RPMI7951 (cell line): ENCODE data around the gene ENDOV. TPM values are rescaled to one million over a fixed set of nuclear protein-coding genes. Genes with fewer than 3 reads are reported as not detected.

Experiments used
- DNase-seq: peaks from one replicate; pipeline ENCODE4 v3.0.0-alpha.2; 2012; ENCODE audit warnings: low read depth
- total RNA-seq: library from RNA; depleted of rRNA; stranded (reverse); fragments of >200 nt; shearing (Covaris generic); gene quantifications from 2 replicates; pipeline ENCODE4 v1.2.3, GENCODE V29; 2014

The ENDOV gene
- total RNA-seq, 1 experiment from 2014 or later: 10.5 TPM

GRCh38 chr17:80449930-80450576, 35.1 kb downstream of the ENDOV start:
- no peak for DNase-seq

DNA sequence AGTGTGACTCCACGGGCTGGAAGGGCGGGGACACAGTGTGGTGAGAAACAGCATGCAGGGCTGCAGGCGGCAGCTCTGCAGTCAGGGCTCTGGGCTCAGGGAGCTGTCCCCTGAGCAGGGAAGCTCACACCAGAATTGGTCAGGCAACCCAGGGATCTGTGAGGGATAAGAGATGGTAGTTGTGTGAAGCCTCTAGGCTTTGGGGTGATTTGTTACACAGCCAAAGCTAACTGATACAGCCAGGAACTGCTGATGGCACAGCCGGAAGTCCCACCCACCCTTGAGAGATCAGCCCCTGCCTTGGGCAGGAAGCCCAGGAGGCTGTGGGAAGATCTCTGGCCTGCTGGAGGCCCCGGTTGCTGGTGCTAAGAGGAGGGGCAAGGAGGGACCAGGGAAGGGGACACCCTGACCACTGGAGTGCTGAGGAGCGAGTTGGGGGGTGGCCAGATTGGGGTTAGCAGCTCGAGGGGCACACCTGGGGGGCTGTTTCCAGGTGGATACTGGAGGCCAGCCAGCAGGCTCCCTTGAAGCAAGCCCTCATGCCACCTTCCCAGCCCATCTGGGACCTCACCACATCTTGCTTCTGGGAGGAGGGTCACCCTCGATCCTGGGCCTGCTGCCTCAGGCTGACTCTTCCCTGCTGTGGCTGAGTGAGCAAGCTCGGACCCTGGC, 36.3 kb downstream of the ENDOV start:
- no peak for DNase-seq

GRCh38 chr17:80452173-80452915, 37.4 kb downstream of the ENDOV start:
- no peak for DNase-seq

GRCh38 chr17:80453126-80453997, 38.4 kb downstream of the ENDOV start:
- DNase-seq: no peak

DNA sequence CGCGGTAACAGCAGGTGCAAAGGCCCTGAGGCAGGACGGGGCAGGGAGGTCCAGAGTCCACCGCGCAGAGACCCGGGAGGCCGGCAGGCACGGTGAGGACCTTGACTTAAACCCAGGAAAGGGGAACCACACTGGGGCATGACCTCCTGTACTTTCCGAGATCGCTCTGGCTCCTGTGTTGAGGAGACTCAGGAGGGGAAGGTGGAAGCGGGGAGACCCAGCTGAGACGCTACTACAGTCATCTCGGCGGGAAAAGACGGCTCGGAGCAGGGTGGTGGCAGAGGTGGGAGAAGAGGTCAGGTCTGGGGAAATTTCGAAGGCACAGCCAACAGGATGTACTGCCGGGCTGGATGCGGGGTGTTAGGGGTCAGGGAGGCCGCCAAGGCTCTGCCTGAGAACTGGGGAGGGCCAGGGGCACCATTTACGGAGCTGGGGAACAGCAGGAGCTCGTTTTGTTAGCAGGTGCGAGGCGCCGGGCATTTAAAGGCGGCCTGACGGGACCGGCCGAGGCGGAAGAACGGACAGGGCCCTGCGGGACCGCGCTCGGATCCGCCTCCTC, 39.1 kb downstream of the ENDOV start:
- no peak for DNase-seq

GRCh38 chr17:80454557-80455335, 39.8 kb downstream of the ENDOV start:
- peak; percentile 94 for DNase-seq

DNA sequence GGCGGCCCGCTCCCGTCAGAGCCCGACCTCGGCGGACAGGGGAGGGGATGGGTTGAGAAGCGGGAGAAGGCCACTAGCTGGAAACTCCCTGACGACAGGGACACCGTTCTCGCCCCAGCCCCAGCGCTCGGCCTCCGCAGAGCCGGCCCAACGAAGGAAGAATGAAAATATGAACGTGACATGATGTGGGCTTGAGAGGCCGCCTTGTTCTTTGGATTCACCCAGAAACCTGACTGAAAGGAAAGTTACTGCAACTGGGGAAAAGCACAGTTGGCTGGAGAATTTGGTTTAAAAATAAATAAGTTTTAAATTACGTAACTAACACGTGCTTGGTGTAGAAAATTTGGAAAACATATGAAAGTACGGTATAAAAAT, 40.4 kb downstream of the ENDOV start:
- DNase-seq: peak; percentile 61

- DNase-seq: no peak
These were observed 40.8 kb downstream of the ENDOV start for GRCh38 chr17:80455784-80456183.

GRCh38 chr17:80456465-80457235, 41.7 kb downstream of the ENDOV start:
- DNase-seq: no peak

DNA sequence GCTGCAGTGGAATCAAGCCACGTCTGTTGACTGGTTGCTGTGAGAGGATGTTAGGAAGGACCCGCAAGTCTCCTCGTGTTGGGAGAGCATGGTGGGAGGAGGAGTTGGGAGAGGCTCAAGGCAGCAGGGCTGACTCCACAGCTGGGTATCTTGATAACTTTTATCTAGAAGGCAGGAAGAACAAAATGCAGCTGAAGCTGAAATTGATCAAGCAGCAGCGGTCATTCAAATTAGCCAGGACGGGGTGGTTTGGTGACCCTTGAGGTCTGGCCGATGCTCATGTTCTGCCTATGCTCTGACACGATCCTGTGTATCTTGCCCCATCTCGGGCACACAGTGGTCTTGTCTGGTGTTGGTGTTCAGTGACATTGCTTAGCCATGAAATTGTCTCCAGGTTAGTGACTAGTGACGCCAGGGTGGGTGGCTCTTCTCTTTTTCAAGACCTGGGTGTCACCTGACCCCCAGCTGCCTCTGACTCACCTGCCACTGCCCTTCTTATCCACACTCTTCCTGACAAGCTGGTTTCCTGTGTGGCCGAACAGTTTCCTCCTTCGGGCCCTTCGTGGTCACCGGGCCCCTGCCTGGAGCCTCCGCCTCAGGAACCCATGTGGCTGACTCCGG, 42.4 kb downstream of the ENDOV start:
- no peak for DNase-seq

GRCh38 chr17:80458016-80458415, 43.0 kb downstream of the ENDOV start:
- no peak for DNase-seq

- no peak for DNase-seq
These were observed 44.3 kb downstream of the ENDOV start for GRCh38 chr17:80459234-80459633.

DNA sequence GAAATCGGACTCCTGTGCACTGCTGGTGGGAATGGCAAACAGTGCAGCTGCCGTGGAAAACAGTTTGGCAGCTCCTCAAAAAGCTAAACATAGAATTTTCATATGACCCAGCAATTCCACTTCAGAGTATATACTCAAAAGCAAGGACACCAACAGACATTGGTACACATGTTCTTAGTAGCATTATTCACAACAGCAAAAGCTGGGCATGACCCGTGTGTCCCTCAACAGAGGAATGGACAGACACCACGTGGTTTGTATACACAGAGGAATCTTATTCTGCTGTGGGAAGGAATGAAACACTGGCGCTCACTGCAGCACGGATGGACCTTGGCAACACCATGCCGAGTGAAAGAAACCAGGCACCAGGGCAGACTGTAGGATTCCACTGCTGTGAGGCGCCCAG, 45.5 kb downstream of the ENDOV start:
- no peak for DNase-seq

GRCh38 chr17:80461528-80462160, 46.7 kb downstream of the ENDOV start:
- DNase-seq: no peak

GRCh38 chr17:80463784-80464400, 48.9 kb downstream of the ENDOV start:
- no peak for DNase-seq

DNA sequence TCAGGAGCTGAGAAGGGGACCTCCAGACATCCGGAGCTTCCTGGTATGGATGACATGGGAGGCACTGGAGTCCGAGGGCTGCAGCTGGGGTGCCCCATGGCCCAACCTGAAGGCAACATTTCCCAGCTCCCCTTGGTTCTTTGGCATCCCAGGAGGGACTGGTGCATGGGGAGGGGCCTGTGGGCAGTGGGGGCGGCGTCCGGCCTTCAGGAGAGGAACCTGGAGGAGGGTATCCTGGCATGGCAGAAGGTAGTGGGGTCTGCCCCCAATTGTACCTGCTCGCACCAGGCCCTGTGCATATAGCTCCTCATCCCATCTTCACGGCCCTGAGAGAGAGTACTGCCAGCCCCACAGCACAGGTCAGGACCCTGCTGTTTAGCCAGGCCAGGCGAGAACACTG, 49.5 kb downstream of the ENDOV start:
- DNase-seq: no peak

- no peak for DNase-seq
These were observed 50.5 kb downstream of the ENDOV start for GRCh38 chr17:80465327-80465974.

DNA sequence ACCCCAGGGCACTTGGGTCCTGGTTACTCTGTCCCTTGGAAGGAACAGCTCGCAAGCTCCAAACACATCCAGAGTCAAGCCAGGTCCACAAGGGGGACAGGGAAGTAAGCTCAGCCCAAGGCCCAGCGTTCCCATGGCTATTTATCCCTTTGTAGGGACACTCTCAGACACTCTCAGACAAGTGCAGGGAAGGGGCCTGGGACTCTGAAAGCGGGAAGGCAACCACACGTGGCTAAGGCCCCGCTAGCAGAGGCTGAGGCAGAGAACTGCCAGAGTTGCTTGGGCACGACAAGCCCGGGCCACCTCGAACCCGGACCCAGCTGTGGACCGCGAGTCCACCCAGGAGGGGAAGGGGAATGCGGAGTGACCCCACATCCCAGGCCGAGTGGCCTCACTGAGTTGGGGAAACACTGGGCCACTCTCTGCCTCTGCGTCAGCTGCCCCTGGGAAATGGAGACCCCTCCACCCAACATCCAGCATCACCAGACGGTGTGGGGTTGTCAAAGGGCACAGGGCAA, 51.3 kb downstream of the ENDOV start:
- no peak for DNase-seq
